ENCODE measurements around the gene MAML2.

Gene MAML2

GRCh38 chr11:96332126-96332771, 10.7 kb downstream of the MAML2 start:
- TF ChIP-seq CTCF (conservative IDR thresholded peaks at IDR 0.05; ENCODE audit: low read depth, low read length), result no peak
- no peak overlapping the region for H3K4me3 ChIP-seq (ENCODE audit: low read length)
- DNase-seq (ENCODE audit: low read depth), result no peak

- DNase-seq (ENCODE audit: low read depth), result no peak
- H3K4me3 ChIP-seq (ENCODE audit: low read length), result no peak overlapping the region
- no peak for TF ChIP-seq CTCF (conservative IDR thresholded peaks at IDR 0.05; ENCODE audit: low read depth, low read length)
These were observed 11.3 kb downstream of the MAML2 start for GRCh38 chr11:96331699-96332116.

GRCh38 chr11:96330511-96330859, 12.5 kb downstream of the MAML2 start:
- DNase-seq (ENCODE audit: low read depth), result no peak
- H3K4me3 ChIP-seq (ENCODE audit: low read length), result no peak overlapping the region
- TF ChIP-seq CTCF (conservative IDR thresholded peaks at IDR 0.05; ENCODE audit: low read depth, low read length), result no peak

GRCh38 chr11:96329855-96330510, 13.0 kb downstream of the MAML2 start:
- no peak for DNase-seq (ENCODE audit: low read depth)
- TF ChIP-seq CTCF (conservative IDR thresholded peaks at IDR 0.05; ENCODE audit: low read depth, low read length), result no peak
- no peak overlapping the region for H3K4me3 ChIP-seq (ENCODE audit: low read length)

- DNase-seq (ENCODE audit: low read depth), result no peak
- H3K4me3 ChIP-seq (ENCODE audit: low read length), result no peak overlapping the region
- no peak for TF ChIP-seq CTCF (conservative IDR thresholded peaks at IDR 0.05; ENCODE audit: low read depth, low read length)
These were observed 13.6 kb downstream of the MAML2 start for GRCh38 chr11:96329419-96329818.

- DNase-seq (ENCODE audit: low read depth), result no peak
- H3K4me3 ChIP-seq (ENCODE audit: low read length), result peak overlapping the region; percentile 20
- TF ChIP-seq CTCF (conservative IDR thresholded peaks at IDR 0.05; ENCODE audit: low read depth, low read length), result no peak
These were observed 14.5 kb downstream of the MAML2 start for GRCh38 chr11:96328395-96329010.

GRCh38 chr11:96326959-96327358, 16.0 kb downstream of the MAML2 start:
- DNase-seq (ENCODE audit: low read depth), result no peak
- H3K4me3 ChIP-seq (ENCODE audit: low read length), result no peak overlapping the region
- no peak for TF ChIP-seq CTCF (conservative IDR thresholded peaks at IDR 0.05; ENCODE audit: low read depth, low read length)
